ENCODE results near the gene LETM1. TPM values are rescaled to one million over a fixed set of nuclear protein-coding genes. Genes with fewer than 3 reads are reported as not detected.

The LETM1 gene
- total and polyA plus RNA-seq, 2 of the 13 experiments (the other 11 are each of a cell fraction or from before 2014, with no cell fraction given), result 9.7 to 41.6 TPM

- TF ChIP-seq ZFP82 (CRISPR knock-in tag; IDR thresholded peaks at IDR 0.05; ENCODE audit: borderline replicate concordance) (no peak), ZNF605 (CRISPR knock-in tag; IDR thresholded peaks at IDR 0.05) (no peak), ZNF34 (CRISPR knock-in tag; IDR thresholded peaks at IDR 0.05; ENCODE audit: borderline replicate concordance) (no peak), E2F1 (CRISPR knock-in tag; IDR thresholded peaks at IDR 0.05) (no peak), PCBP1 (IDR thresholded peaks at IDR 0.05; ENCODE audit: borderline replicate concordance, low read depth, low read length) (no peak), ZSCAN25 (CRISPR knock-in tag; IDR thresholded peaks at IDR 0.05) (no peak), ZNF576 (CRISPR knock-in tag; IDR thresholded peaks at IDR 0.05) (0 out of 2 replicates have a peak, but pooled peaks have one; percentile 5), ASH2L (IDR thresholded peaks at IDR 0.05; ENCODE audit: insufficient read length, low read depth, low read length) (peak; percentile 21), CBX2 (IDR thresholded peaks at IDR 0.05; ENCODE audit: low read depth, low read length) (no peak), CBX2 (CRISPR knock-in tag; IDR thresholded peaks at IDR 0.05; ENCODE audit: low read depth) (no peak), ZNF205 (CRISPR knock-in tag; IDR thresholded peaks at IDR 0.05) (no peak; the same call in 1 of the 2 replicates), ARID3A (IDR thresholded peaks at IDR 0.05; ENCODE audit: low read depth, low read length) (no peak), GRHL1 (CRISPR knock-in tag; conservative IDR thresholded peaks at IDR 0.05) (no peak), ZNF720 (CRISPR knock-in tag; IDR thresholded peaks at IDR 0.05) (no peak)
- TF ChIP-seq, protein P1, sequence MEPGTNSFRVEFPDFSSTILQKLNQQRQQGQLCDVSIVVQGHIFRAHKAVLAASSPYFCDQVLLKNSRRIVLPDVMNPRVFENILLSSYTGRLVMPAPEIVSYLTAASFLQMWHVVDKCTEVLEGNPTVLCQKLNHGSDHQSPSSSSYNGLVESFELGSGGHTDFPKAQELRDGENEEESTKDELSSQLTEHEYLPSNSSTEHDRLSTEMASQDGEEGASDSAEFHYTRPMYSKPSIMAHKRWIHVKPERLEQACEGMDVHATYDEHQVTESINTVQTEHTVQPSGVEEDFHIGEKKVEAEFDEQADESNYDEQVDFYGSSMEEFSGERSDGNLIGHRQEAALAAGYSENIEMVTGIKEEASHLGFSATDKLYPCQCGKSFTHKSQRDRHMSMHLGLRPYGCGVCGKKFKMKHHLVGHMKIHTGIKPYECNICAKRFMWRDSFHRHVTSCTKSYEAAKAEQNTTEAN (CRISPR knock-in tag; conservative IDR thresholded peaks at IDR 0.05), result no peak
- TF ChIP-seq, protein P2, sequence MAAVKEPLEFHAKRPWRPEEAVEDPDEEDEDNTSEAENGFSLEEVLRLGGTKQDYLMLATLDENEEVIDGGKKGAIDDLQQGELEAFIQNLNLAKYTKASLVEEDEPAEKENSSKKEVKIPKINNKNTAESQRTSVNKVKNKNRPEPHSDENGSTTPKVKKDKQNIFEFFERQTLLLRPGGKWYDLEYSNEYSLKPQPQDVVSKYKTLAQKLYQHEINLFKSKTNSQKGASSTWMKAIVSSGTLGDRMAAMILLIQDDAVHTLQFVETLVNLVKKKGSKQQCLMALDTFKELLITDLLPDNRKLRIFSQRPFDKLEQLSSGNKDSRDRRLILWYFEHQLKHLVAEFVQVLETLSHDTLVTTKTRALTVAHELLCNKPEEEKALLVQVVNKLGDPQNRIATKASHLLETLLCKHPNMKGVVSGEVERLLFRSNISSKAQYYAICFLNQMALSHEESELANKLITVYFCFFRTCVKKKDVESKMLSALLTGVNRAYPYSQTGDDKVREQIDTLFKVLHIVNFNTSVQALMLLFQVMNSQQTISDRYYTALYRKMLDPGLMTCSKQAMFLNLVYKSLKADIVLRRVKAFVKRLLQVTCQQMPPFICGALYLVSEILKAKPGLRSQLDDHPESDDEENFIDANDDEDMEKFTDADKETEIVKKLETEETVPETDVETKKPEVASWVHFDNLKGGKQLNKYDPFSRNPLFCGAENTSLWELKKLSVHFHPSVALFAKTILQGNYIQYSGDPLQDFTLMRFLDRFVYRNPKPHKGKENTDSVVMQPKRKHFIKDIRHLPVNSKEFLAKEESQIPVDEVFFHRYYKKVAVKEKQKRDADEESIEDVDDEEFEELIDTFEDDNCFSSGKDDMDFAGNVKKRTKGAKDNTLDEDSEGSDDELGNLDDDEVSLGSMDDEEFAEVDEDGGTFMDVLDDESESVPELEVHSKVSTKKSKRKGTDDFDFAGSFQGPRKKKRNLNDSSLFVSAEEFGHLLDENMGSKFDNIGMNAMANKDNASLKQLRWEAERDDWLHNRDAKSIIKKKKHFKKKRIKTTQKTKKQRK (IDR thresholded peaks at IDR 0.05; ENCODE audit: low read length), result no peak
- TF ChIP-seq, protein P3, sequence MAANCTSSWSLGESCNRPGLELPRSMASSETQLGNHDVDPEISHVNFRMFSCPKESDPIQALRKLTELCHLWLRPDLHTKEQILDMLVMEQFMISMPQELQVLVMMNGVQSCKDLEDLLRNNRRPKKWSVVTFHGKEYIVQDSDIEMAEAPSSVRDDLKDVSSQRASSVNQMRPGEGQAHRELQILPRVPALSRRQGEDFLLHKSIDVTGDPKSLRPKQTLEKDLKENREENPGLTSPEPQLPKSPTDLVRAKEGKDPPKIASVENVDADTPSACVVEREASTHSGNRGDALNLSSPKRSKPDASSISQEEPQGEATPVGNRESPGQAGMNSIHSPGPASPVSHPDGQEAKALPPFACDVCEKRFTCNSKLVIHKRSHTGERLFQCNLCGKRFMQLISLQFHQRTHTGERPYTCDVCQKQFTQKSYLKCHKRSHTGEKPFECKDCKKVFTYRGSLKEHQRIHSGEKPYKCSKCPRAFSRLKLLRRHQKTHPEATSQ (CRISPR knock-in tag; IDR thresholded peaks at IDR 0.05; ENCODE audit: borderline replicate concordance), result no peak
These were observed 7.5 kb upstream of the LETM1 start (continued) for GRCh38 chr4:1863297-1864033.
